ENCODE measurements around the gene ANK3. TPM values are rescaled to one million over a fixed set of nuclear protein-coding genes. Genes with fewer than 3 reads are reported as not detected.

The ANK3 gene
- total RNA-seq, 4 donors from 2014 or later = 118 to 161 (median 151) TPM

GRCh38 chr10:60338786-60339185 lies 50.9 kb downstream of the ANK3 start:
- DNase-seq = no peak
- no peaks in the 10 kb centered on the region for H3K9me3 ChIP-seq

GRCh38 chr10:60338002-60338564 lies 51.6 kb downstream of the ANK3 start:
- Histone ChIP-seq H3K36me3 (no peaks in the 10 kb centered on the region), H3K4me1 (no peaks in the 10 kb centered on the region), H3K9me3 (no peaks in the 10 kb centered on the region), H3K27ac (no peak overlapping the region), H3K27me3 (no peaks in the 10 kb centered on the region), H3K4me3 (no peak overlapping the region)
- no peak for TF ChIP-seq POLR2A (IDR thresholded peaks at IDR 0.05)
- no peak for TF ChIP-seq CTCF (IDR thresholded peaks at IDR 0.05)
- no peak for DNase-seq

More at GRCh38 chr10:60338786-60339185, 50.9 kb downstream of the ANK3 start:
- no peak for TF ChIP-seq CTCF (IDR thresholded peaks at IDR 0.05)
- TF ChIP-seq POLR2A (IDR thresholded peaks at IDR 0.05) = no peak
- H3K4me1 ChIP-seq = no peaks in the 10 kb centered on the region
- H3K4me3 ChIP-seq = no peak overlapping the region
- no peaks in the 10 kb centered on the region for H3K27me3 ChIP-seq
- H3K36me3 ChIP-seq = no peaks in the 10 kb centered on the region
- H3K27ac ChIP-seq = no peak overlapping the region

DNA sequence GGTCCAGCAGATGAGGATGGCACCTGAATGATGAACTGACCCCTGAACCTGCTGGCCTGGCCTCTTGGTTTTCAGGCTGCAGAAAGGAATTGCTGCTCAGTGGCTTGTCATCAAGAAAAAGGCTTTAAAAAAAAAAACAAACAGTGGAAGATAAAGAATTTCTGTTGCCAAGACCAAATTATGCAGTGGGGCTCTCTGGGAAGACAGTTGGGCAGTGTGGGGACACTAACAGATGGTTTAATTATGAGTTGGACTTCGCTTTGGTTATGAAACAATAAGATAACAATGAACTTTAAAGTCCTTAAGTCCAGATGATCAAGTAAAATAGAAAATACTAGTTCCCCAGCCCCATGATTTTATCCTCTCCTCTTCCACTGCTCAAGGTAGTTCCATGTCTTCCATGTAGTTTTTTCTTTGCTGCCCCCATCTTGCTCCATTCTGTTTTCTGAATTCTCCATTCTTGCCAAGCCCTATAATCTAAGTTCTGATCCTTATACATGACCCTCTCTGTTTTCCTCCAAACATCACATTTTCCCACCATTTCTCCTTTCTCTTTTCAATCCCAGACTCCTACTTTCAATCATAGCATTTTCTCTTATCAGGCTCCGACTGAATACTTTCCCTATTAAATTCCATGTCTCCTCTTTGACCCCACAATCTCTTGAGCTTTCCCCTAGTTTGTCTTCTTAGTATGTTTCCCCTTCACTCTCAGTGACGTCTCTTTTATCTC lies 52.6 kb downstream of the ANK3 start:
- H3K27me3 ChIP-seq = no peaks in the 10 kb centered on the region
- no peaks in the 10 kb centered on the region for H3K36me3 ChIP-seq
- no peak for DNase-seq
- no peaks in the 10 kb centered on the region for H3K4me1 ChIP-seq
- TF ChIP-seq CTCF (IDR thresholded peaks at IDR 0.05) (no peak), POLR2A (IDR thresholded peaks at IDR 0.05) (no peak)
- no peaks in the 10 kb centered on the region for H3K9me3 ChIP-seq
- H3K4me3 ChIP-seq = no peak overlapping the region
- no peak overlapping the region for H3K27ac ChIP-seq

- H3K27ac ChIP-seq = no peak overlapping the region
- TF ChIP-seq CTCF (IDR thresholded peaks at IDR 0.05) = no peak
- TF ChIP-seq POLR2A (IDR thresholded peaks at IDR 0.05) = no peak
- H3K36me3 ChIP-seq = no peaks in the 10 kb centered on the region
- no peak overlapping the region for H3K4me3 ChIP-seq
- H3K27me3 ChIP-seq = no peaks in the 10 kb centered on the region
- no peaks in the 10 kb centered on the region for H3K9me3 ChIP-seq
- H3K4me1 ChIP-seq = no peaks in the 10 kb centered on the region
- DNase-seq = no peak
Measured at GRCh38 chr10:60335708-60336107, 54.0 kb downstream of the ANK3 start.

DNA sequence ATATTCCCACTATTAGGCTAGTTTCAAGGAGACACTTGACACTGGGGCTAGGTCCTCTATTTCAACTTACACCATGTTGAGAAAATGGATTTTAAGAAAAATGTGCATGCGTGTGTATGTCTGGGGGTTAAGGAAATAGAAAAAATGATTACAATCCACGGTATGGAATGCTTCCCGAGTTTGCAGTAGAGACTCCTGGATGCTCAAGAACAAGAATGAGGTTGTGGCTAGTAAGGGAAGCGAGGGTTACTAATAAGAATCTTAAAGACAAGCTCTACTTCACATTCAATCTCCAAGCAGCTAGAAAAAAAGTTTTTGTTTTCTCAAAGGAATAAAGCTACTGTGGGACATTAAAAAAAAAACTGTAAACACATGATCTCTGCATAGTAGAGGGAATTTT lies 54.7 kb downstream of the ANK3 start:
- no peak overlapping the region for H3K27ac ChIP-seq
- TF ChIP-seq CTCF (IDR thresholded peaks at IDR 0.05) (no peak), POLR2A (IDR thresholded peaks at IDR 0.05) (no peak)
- no peaks in the 10 kb centered on the region for H3K27me3 ChIP-seq
- no peaks in the 10 kb centered on the region for H3K9me3 ChIP-seq
- no peaks in the 10 kb centered on the region for H3K4me1 ChIP-seq
- H3K4me3 ChIP-seq = no peak overlapping the region
- DNase-seq = no peak
- H3K36me3 ChIP-seq = no peaks in the 10 kb centered on the region
